Measurements from ENCODE around the gene CPNE4.

Gene CPNE4

DNA sequence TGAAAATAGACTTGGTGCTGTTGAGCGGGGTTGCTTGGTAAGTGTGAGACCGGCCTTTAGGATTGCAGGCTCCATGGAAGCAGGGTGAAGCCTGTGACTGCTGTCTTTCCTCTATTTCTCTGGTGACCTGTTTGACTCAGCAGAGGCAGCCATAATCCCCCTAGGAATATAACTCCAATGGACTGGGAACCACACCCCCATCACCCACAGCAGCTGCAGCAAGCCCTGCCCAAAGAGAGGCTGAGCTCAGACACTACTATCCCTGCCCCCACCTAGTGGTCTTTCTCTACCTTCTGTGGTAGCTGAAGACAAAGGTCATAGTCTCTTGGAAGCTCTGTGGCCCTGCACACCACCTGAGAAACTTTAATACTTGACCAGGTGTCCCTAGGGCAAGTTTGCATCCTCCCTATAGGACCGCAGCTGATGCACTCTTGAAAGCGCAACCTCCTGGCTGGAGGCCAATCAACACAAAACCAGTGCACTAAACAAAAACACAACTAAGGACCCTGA, 398.5 kb downstream of the CPNE4 start:
- no peak for DNase-seq (ENCODE audit: low spot score)
- POLR2A ChIA-PET (ENCODE audit: low non-redundant PET) = no interaction called here
- H3K27ac ChIP-seq = no peak overlapping the region
- CTCF ChIA-PET = no interaction called here
- no peak for TF ChIP-seq CTCF (conservative IDR thresholded peaks at IDR 0.05; ENCODE audit: low read depth)

- POLR2A ChIA-PET (ENCODE audit: low non-redundant PET) = no interaction called here
- no peak overlapping the region for H3K27ac ChIP-seq
- TF ChIP-seq CTCF (conservative IDR thresholded peaks at IDR 0.05; ENCODE audit: low read depth) = no peak
- CTCF ChIA-PET = no interaction called here
- DNase-seq (ENCODE audit: low spot score) = no peak
Measured at GRCh38 chr3:131630807-131631206, 404.0 kb downstream of the CPNE4 start.

DNA sequence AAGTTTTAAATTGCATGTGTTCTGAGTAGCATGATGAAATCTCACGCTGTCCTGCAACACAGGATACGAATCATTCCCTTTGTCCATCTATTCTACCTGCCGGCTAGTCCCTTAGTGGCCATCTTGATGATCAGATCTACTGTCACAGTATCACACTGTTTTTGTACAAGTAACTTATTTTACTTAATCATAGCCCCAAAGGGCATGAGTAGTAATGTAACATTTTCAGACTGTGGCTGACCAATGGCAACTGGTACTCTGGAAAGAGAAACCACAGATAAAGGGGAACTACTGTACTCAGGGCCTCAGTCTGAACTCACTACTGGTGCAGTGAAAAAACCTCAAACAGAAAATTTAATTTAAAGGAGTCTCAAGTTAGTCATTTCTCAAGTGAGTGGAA, 404.7 kb downstream of the CPNE4 start:
- DNase-seq (ENCODE audit: low spot score) = no peak
- CTCF ChIA-PET = no interaction called here
- H3K27ac ChIP-seq = no peak overlapping the region
- POLR2A ChIA-PET (ENCODE audit: low non-redundant PET) = no interaction called here
- TF ChIP-seq CTCF (conservative IDR thresholded peaks at IDR 0.05; ENCODE audit: low read depth) = no peak

DNA sequence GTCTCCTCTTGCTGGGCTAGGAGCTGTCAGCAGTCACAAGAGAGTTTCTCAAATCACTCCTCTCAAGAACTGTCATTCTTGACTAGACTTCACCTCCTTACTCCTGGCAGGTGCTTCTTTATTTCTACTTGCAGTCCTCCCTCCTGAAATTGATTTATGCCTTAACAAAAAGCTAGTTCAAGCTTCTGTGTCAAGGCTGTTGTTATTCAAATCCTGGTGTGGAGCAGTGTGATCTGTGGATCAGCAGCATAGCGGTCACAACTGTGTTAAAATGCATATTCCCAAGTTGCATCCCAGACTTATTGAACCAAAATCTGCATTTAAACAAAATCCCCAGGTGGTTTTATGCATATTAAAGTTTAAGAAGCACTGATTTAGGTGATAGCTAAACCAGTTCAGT, 411.4 kb downstream of the CPNE4 start:
- H3K27ac ChIP-seq = no peak overlapping the region
- no peak for DNase-seq (ENCODE audit: low spot score)
- TF ChIP-seq CTCF (conservative IDR thresholded peaks at IDR 0.05; ENCODE audit: low read depth) = no peak
- ChIA-PET CTCF (interaction anchor here (0.8 kb wide), 1 partner anchor 558 kb away, joined by 3 read pairs; no protein-coding TSS in a partner anchor), POLR2A (ENCODE audit: low non-redundant PET) (no interaction called here)

- no peak overlapping the region for H3K27ac ChIP-seq
- POLR2A ChIA-PET (ENCODE audit: low non-redundant PET) = no interaction called here
- no peak for TF ChIP-seq CTCF (conservative IDR thresholded peaks at IDR 0.05; ENCODE audit: low read depth)
- no peak for DNase-seq (ENCODE audit: low spot score)
- CTCF ChIA-PET = no interaction called here
Measured at GRCh38 chr3:131622726-131623125, 412.1 kb downstream of the CPNE4 start.

GRCh38 chr3:131620977-131621376, 413.8 kb downstream of the CPNE4 start:
- ChIA-PET POLR2A (ENCODE audit: low non-redundant PET) (no interaction called here), CTCF (no interaction called here)
- DNase-seq (ENCODE audit: low spot score) = no peak
- TF ChIP-seq CTCF (conservative IDR thresholded peaks at IDR 0.05; ENCODE audit: low read depth) = no peak
- H3K27ac ChIP-seq = no peak overlapping the region

DNA sequence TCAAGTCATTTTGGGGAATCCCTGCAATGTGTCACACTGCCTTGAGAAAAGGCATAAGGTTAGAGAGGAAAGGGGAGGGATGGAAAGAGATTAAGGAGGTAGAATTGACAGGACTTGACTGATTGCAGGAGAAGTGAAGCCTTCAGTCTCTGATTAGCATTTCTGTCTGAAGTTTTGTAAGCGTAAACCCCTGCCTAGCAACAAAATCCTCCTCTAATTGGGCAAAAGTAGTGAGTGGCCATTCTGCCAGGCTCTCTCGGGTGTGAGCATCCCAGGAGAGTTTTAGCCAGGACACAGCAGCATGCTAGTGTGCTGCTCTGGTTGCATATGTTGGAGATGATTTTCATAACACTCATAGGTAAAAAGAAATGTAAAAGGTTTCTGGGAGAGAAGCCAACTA, 415.0 kb downstream of the CPNE4 start:
- TF ChIP-seq CTCF (conservative IDR thresholded peaks at IDR 0.05; ENCODE audit: low read depth) = no peak
- ChIA-PET CTCF (interaction anchor here (0.6 kb wide), 1 partner anchor 254 kb away, joined by 3 read pairs; no protein-coding TSS in a partner anchor), POLR2A (ENCODE audit: low non-redundant PET) (no interaction called here)
- no peak for DNase-seq (ENCODE audit: low spot score)
- H3K27ac ChIP-seq = no peak overlapping the region

Data from RWPE1 (cell line).